Tibial nerve (tissue), 3 donors: Measurements from ENCODE around the gene LONP1.

Experiments
- POLR2A ChIP-seq, 2 donors: fragments of 450-650 bp; IDR thresholded peaks; one replicate each; pipeline ENCODE4 v1.6.1; 2017; ENCODE audit warnings: antibody characterized with exemption in 2 of 2, mild to moderate bottlenecking in 2 of 2, moderate library complexity in 2 of 2
- TF ChIP-seq, protein P1 (sequence below), 5 experiments: fragments of 200-600 bp in 3 of 5; fragments of 450-650 bp in 2 of 5; sonication (generic) in 3 of 5; IDR thresholded peaks; one replicate each; pipeline ENCODE4 v1.5.1; 2016 to 2019; ENCODE audit warnings: antibody characterized with exemption in 5 of 5, mild to moderate bottlenecking in 3 of 5, moderate library complexity in 2 of 5

GRCh38 chr19:5661483-5661882 is 58.5 kb downstream of the LONP1 start:
- TF ChIP-seq, protein P1, sequence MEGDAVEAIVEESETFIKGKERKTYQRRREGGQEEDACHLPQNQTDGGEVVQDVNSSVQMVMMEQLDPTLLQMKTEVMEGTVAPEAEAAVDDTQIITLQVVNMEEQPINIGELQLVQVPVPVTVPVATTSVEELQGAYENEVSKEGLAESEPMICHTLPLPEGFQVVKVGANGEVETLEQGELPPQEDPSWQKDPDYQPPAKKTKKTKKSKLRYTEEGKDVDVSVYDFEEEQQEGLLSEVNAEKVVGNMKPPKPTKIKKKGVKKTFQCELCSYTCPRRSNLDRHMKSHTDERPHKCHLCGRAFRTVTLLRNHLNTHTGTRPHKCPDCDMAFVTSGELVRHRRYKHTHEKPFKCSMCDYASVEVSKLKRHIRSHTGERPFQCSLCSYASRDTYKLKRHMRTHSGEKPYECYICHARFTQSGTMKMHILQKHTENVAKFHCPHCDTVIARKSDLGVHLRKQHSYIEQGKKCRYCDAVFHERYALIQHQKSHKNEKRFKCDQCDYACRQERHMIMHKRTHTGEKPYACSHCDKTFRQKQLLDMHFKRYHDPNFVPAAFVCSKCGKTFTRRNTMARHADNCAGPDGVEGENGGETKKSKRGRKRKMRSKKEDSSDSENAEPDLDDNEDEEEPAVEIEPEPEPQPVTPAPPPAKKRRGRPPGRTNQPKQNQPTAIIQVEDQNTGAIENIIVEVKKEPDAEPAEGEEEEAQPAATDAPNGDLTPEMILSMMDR (IDR thresholded peaks at IDR 0.05) = no peak
- no peak for TF ChIP-seq POLR2A (IDR thresholded peaks at IDR 0.05)
